HG03575 (cell line): ENCODE measurements around the gene CCDC71.

Experiments used
- ATAC-seq: cut with Tn5 transposase; IDR thresholded peaks from one replicate; pipeline ENCODE4 v1.9.1; 2021; ENCODE audit not compliant: unreplicated experiment, insufficient number of reproducible peaks, low FRiP score; ENCODE audit errors: extremely low read depth

The CCDC71 gene

DNA sequence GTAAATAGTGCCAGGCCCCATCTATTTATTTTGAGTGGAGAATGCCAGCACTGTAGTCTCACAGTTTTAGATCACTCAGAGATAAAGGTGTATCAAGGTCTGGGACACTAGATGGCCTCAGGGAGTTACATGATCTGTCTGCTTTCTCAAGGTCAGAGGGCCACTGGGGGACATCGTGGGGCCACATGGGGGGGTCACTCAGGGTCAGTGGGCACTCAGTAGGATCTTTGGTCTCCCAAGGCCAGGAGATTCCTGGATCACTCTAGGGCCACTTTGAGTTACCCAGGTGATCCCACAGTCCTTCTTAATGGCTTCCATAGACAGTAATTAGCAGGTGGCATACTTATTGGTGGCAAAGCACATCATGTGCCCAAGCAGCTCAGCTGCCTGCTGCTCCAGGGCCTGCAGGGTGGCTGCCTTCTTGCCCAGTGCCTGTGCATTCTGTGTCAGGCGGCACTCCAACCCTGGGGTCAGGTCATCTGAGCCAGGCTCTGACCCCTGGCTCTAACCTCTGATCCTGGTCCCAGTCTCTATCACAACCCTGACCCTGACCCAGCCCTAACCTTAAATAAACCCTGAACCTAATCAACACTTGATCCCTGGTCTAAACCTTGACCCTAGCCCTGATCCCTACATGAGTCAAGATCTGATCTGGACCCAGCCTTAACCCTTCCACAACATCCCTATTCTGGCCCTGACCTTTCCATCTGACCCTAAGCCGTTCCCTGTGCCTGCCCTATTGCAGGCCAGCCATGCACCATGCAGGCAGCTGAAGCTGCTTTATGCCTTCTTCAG is 31.5 kb downstream of the CCDC71 start:
- no peak for ATAC-seq

- no peak for ATAC-seq
Measured at GRCh38 chr3:49133226-49133951, 32.7 kb downstream of the CCDC71 start.

GRCh38 chr3:49132437-49133225 is 33.5 kb downstream of the CCDC71 start, which contains the start of gene LAMB2:
Gene LAMB2 (minus strand): TSS chr3:49133050. CDS start chr3:49132867, 183 bp downstream.
- ATAC-seq, result no peak

DNA sequence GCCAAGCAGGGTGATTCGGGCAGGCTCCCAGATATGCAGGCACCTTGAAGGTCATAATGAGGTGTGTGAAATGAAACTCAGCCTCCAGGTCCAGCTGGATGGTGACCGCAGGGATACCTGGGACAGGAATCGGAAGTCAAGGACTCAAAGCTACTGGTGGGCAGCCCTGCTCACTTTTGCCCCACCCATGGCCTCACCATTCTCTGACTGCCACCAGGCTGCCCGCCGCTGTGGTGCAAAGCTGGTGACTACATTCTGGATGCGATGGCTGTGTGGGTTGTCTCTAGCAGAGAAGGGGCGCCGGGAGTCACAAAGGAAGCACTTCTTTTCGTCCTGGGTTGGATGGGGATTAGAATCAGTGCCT is 34.1 kb downstream of the CCDC71 start:
- no peak for ATAC-seq

DNA sequence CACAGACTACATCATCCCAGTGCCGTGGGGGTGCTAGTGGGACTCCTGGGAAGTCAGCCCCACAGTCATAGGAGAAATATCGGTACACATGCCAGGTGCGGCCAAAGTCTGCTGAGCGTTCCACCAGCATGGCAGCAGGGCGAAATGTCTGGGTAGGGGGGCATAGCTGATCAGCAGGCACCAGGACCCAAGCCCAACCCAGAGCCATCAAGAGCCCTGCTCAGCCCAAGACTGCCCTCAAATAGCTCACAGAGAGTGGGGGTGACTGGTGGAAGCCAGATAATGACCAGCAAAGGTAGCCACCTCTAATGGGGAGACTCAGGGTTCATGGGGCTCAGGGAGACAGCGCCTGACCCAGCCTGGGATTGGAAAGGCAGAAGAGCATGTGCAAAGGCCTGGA is 34.6 kb downstream of the CCDC71 start:
- no peak for ATAC-seq

- ATAC-seq, result no peak
Measured at GRCh38 chr3:49131040-49131439, 35.1 kb downstream of the CCDC71 start.

DNA sequence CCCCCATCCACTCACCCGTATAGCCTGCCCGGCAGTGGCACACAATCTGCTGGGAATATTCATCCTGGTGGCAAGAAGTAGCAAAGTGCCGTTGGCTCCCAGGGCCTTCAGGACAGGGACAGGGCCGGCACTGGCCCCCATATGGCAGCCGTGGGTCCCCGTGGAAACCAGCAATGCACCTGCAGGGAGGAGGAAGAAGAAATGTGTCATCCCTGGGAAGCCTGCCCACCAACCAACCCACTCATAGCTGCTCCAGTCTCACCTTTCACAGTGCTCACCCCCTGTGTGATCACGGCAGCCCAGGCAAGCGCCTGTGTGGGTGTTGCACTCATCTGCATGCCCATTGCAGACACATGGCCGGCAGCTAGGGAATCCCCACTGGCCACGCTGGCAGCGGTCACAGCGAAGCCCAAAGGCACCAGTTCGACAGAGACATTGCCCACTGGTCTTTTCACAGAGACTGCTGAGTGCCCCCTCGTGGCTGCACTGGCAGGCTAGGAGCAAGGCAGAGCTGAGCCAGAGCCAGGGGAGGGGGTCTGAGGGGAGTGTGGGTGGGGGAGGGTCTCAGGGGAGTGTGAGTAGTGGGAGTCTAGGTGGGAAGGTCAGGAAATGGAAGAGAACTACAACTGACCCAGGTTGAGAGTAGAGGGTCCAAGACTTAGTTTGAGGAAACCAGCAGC is 41.0 kb downstream of the CCDC71 start:
- no peak for ATAC-seq

DNA sequence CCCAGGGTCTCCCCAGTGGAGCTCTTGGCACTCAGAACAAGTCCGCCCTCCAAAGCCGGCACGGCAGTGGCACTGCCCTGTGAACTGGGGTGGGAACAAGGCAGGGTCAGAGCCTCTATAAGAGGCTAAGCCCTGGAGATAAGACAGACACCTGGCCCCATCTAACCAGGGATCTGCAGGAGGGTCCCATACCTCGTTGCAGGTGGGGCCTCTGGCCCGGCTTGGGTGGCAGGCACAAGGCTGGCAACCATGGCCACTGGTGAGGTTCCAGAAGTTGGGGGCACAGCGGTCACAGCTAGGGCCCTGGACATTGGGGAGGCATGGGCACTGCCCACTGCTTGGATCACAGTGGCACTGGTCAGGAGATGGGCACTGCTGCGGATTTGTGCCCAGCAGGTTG is 41.9 kb downstream of the CCDC71 start:
- ATAC-seq, result no peak

DNA sequence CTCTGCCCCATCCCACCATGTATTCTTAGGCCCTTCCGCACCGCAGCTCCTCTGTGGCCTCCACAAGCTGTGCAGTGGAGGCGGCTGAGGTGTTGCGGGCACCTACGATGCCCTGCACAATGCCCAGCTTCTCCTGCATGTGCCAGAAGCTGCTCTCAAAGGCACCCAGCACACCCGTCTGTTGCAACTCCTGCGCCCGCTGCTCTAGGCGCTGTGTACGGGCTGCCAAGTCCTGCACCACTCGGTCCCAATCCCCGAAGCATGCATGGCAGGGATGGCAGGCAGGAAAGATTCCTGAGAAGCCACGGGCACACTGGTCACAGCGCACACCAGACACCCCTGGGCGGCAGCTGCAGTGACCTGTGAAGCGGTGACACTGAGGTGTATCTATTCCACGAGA is 42.4 kb downstream of the CCDC71 start:
- ATAC-seq, result no peak

DNA sequence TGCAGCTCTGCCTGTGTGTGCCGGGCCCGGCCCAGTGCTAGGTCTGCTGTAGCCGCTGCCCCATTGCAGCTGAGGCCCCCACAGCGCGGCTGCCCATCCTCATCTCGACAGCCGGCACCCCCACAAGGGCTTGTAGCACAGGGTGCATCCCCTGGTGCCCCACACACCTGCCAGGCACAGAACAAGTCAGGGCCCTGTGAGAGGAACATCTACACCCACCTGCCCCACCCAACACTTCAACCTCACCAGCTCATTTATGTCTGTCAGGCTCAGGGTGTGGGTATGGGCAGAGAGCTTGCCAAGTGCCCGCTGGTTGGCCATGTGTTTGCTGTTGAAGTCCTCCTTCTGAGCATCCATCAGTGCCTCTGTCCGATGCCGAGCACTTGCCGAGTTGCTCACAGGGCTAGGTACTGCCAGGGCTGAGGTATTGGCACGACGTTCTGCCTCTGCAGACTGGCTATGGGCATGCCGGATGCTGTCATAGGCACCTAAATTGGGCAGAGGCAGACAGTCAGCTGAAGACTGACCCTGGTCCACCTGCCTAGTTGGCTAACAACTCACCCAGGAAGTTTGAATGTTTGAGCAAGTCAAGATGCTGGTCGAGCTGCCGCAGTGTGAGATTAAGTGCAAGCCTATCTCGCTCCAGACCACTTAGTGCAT is 43.1 kb downstream of the CCDC71 start:
- ATAC-seq, result no peak

DNA sequence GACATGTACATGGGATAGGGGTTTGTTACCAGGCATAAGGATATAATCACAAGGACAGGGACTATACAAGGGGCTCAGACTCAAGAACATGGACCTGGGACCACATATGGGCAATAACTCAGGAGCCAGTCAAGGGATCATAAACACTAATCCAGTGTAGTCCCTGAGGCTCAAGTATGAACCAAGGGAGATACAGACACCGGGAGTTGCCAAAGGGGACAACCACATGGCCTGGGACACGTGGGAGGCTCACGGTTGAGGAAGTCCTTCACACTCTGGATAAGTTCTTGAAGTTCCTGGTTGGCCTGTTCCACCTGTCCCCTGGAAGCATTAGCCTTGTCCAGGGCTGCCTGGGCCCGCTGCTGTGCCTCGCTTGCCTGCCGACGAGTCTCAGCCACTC is 43.7 kb downstream of the CCDC71 start:
- no peak for ATAC-seq

GRCh38 chr3:49122022-49122421 is 44.1 kb downstream of the CCDC71 start:
- no peak for ATAC-seq

- no peak for ATAC-seq
Measured at GRCh38 chr3:49121132-49121736, 44.9 kb downstream of the CCDC71 start.

GRCh38 chr3:49120438-49121131 is 45.5 kb downstream of the CCDC71 start, which contains the start of gene USP19:
Gene USP19 (minus strand): TSS chr3:49120823. CDS start chr3:49119145, 1,678 bp downstream.
- no peak for ATAC-seq

- ATAC-seq, result no peak
Measured at GRCh38 chr3:49120096-49120437, 46.1 kb downstream of the CCDC71 start.

- no peak for ATAC-seq
Measured at GRCh38 chr3:49119439-49119838, 46.7 kb downstream of the CCDC71 start.

DNA sequence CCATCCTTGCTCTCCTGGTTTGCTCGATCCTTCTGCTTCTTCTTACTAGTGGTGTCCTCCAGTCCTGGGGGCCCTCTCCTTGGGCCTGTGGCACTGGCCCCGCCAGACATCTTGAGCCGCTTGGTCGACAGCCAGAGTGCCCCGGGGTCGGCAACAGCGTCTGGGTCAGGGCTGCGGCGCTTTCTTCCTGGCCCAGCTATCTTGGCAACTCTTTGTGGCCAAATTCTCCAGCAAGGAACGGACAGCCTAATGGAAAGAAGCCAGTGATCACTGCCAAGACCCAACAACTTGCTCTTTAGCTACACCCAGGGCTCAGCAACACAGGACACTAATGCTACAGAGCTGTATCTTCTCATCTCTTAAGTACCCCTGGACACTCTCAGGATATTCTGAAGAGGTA is 47.1 kb downstream of the CCDC71 start:
- ATAC-seq, result no peak
